Measurements from ENCODE around the gene ZBTB20. TPM values are rescaled to one million over a fixed set of nuclear protein-coding genes. Genes with fewer than 3 reads are reported as not detected.

ZBTB20 gene
- total and polyA plus RNA-seq, 2 donors (not counting 1 experiment from before 2014, with no cell fraction given): 4.0 to 22.5 TPM

GRCh38 chr3:114389156-114389555, 757.9 kb downstream of the ZBTB20 start:
- Histone ChIP-seq H3K36me3 (ENCODE audit: control insufficient read depth, insufficient read depth, low read length) (no peaks in the 10 kb centered on the region), H3K27ac (ENCODE audit: insufficient read depth, low read length) (no peak overlapping the region), H3K79me2 (ENCODE audit: control insufficient read depth, insufficient read depth, low read length) (no peaks in the 10 kb centered on the region), H3K27me3 (ENCODE audit: control insufficient read depth, insufficient read depth, low read length) (no peaks in the 10 kb centered on the region), H3K4me2 (ENCODE audit: extremely low read depth, insufficient read depth, low read length) (no peak overlapping the region), H3K4me1 (ENCODE audit: control insufficient read depth, extremely low read depth, insufficient read depth, low read length) (peaks cover 4% of the 10 kb centered on the region), H2AFZ (ENCODE audit: low read length) (no peak overlapping the region), H3K9me3 (ENCODE audit: control insufficient read depth, insufficient read depth, low read depth, low read length) (no peaks in the 10 kb centered on the region), H3K4me3 (replicated peaks in 1 of 4; ENCODE audit: control extremely low read depth in 1 of 4, insufficient read depth in 1 of 4, low read depth in 3 of 4, low read length in 4 of 4) (no peak overlapping the region), H3K9ac (ENCODE audit: insufficient read depth, low read length) (no peak overlapping the region), H4K20me1 (ENCODE audit: control insufficient read depth, extremely low read depth, insufficient read depth, low read length) (no peaks in the 10 kb centered on the region)
- no peak for DNase-seq (ENCODE audit: low read depth in 2 of 2)
- no peak for TF ChIP-seq EZH2 (IDR thresholded peaks at IDR 0.05; ENCODE audit: low read length, missing control alignments)
- TF ChIP-seq, protein P1, sequence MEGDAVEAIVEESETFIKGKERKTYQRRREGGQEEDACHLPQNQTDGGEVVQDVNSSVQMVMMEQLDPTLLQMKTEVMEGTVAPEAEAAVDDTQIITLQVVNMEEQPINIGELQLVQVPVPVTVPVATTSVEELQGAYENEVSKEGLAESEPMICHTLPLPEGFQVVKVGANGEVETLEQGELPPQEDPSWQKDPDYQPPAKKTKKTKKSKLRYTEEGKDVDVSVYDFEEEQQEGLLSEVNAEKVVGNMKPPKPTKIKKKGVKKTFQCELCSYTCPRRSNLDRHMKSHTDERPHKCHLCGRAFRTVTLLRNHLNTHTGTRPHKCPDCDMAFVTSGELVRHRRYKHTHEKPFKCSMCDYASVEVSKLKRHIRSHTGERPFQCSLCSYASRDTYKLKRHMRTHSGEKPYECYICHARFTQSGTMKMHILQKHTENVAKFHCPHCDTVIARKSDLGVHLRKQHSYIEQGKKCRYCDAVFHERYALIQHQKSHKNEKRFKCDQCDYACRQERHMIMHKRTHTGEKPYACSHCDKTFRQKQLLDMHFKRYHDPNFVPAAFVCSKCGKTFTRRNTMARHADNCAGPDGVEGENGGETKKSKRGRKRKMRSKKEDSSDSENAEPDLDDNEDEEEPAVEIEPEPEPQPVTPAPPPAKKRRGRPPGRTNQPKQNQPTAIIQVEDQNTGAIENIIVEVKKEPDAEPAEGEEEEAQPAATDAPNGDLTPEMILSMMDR (conservative IDR thresholded peaks at IDR 0.05 in 1 of 2, IDR thresholded peaks at IDR 0.05 in 1 of 2; ENCODE audit: low read depth in 1 of 2, low read length in 2 of 2): no peak

GRCh38 chr3:114384558-114384903, 762.6 kb downstream of the ZBTB20 start:
- Histone ChIP-seq H3K27ac (ENCODE audit: insufficient read depth, low read length) (peak overlapping the region; percentile 88), H3K27me3 (ENCODE audit: control insufficient read depth, insufficient read depth, low read length) (no peaks in the 10 kb centered on the region), H2AFZ (ENCODE audit: low read length) (peak overlapping the region; percentile 75), H3K4me3 (replicated peaks in 1 of 4; ENCODE audit: control extremely low read depth in 1 of 4, insufficient read depth in 1 of 4, low read depth in 3 of 4, low read length in 4 of 4) (peak overlapping the region; percentile 41 to 51 (median 47)), H3K79me2 (ENCODE audit: control insufficient read depth, insufficient read depth, low read length) (no peaks in the 10 kb centered on the region), H3K4me2 (ENCODE audit: extremely low read depth, insufficient read depth, low read length) (peak overlapping the region; percentile 77), H3K4me1 (ENCODE audit: control insufficient read depth, extremely low read depth, insufficient read depth, low read length) (peaks cover 19% of the 10 kb centered on the region), H4K20me1 (ENCODE audit: control insufficient read depth, extremely low read depth, insufficient read depth, low read length) (no peaks in the 10 kb centered on the region), H3K9ac (ENCODE audit: insufficient read depth, low read length) (no peak overlapping the region), H3K9me3 (ENCODE audit: control insufficient read depth, insufficient read depth, low read depth, low read length) (no peaks in the 10 kb centered on the region), H3K36me3 (ENCODE audit: control insufficient read depth, insufficient read depth, low read length) (no peaks in the 10 kb centered on the region)
- peak in 1 of 2 donors; percentile 26 for DNase-seq (ENCODE audit: low read depth in 2 of 2)
- TF ChIP-seq EZH2 (IDR thresholded peaks at IDR 0.05; ENCODE audit: low read length, missing control alignments): no peak
- TF ChIP-seq, protein P1 (conservative IDR thresholded peaks at IDR 0.05 in 1 of 2, IDR thresholded peaks at IDR 0.05 in 1 of 2; ENCODE audit: low read depth in 1 of 2, low read length in 2 of 2): no peak

GRCh38 chr3:114383875-114384557, 763.1 kb downstream of the ZBTB20 start:
- Histone ChIP-seq H3K4me2 (ENCODE audit: extremely low read depth, insufficient read depth, low read length) (peak overlapping the region; percentile 77), H3K27me3 (ENCODE audit: control insufficient read depth, insufficient read depth, low read length) (no peaks in the 10 kb centered on the region), H3K27ac (ENCODE audit: insufficient read depth, low read length) (peak overlapping the region; percentile 88), H3K9me3 (ENCODE audit: control insufficient read depth, insufficient read depth, low read depth, low read length) (no peaks in the 10 kb centered on the region), H3K79me2 (ENCODE audit: control insufficient read depth, insufficient read depth, low read length) (no peaks in the 10 kb centered on the region), H3K36me3 (ENCODE audit: control insufficient read depth, insufficient read depth, low read length) (no peaks in the 10 kb centered on the region), H3K4me3 (replicated peaks in 1 of 4; ENCODE audit: control extremely low read depth in 1 of 4, insufficient read depth in 1 of 4, low read depth in 3 of 4, low read length in 4 of 4) (peak overlapping the region; percentile 41 to 51 (median 47)), H3K9ac (ENCODE audit: insufficient read depth, low read length) (peak overlapping the region; percentile 52), H4K20me1 (ENCODE audit: control insufficient read depth, extremely low read depth, insufficient read depth, low read length) (no peaks in the 10 kb centered on the region), H2AFZ (ENCODE audit: low read length) (peak overlapping the region; percentile 75), H3K4me1 (ENCODE audit: control insufficient read depth, extremely low read depth, insufficient read depth, low read length) (peaks cover 19% of the 10 kb centered on the region)
- TF ChIP-seq EZH2 (IDR thresholded peaks at IDR 0.05; ENCODE audit: low read length, missing control alignments): no peak
- TF ChIP-seq, protein P1 (conservative IDR thresholded peaks at IDR 0.05 in 1 of 2, IDR thresholded peaks at IDR 0.05 in 1 of 2; ENCODE audit: low read depth in 1 of 2, low read length in 2 of 2): peak; percentile 96 to 99
- DNase-seq (ENCODE audit: low read depth in 2 of 2): peak; percentile 81 to 92
